K562 (cell line): ENCODE data around the gene ENKUR. TPM values are rescaled to one million over a fixed set of nuclear protein-coding genes. Genes with fewer than 3 reads are reported as not detected.

Experiments used
- ATAC-seq: fragments of 200-7000 bp; cut with Tn5 transposase; 3 replicates; pipeline ENCODE4 v1.9.1; 2020; ENCODE audit warnings: moderate library complexity
- BruUV-seq: library from RNA; stranded (reverse); fragments of 400-500 nt; replicated peaks from 2 replicates; lab custom pipeline; 2021; lab: Mats Ljungman, UMichigan
- CTCF ChIA-PET: fragments of 300-600 bp; formaldehyde crosslinking; extraction: SDS; loops from one replicate; lab custom pipeline; 2021; ENCODE audit warnings: low intra/inter-chr PET ratio; lab: Yijun Ruan, JAX
- POLR2A ChIA-PET: fragments of 300-600, 350-650 bp; sonication (Branson Sonifier 250); formaldehyde crosslinking; extraction: SDS; loops from one replicate; lab custom pipeline; 2021; ENCODE audit warnings: antibody characterized with exemption, inconsistent platforms; lab: Yijun Ruan, JAX
- DNase-seq, 4 experiments: peaks; one replicate each; pipeline versions ENCODE4 v3.0.0 to v3.0.0-alpha.2; 2011 to 2018; ENCODE audit warnings: low spot score in 3 of 4, mixed read lengths in 3 of 4; ENCODE audit errors: extremely low read depth in 1 of 4
- FAIRE-seq: peaks from 2 replicates; lab custom pipeline; 2011; peaks lifted over from hg19 to GRCh38; lab: Jason Lieb, UNC
- H2AFZ ChIP-seq: 2 replicates; pipeline ENCODE4 v1.6.0; 2011; ENCODE audit warnings: low read depth, low read length, control low read depth, inconsistent platforms
- H3K27ac ChIP-seq: fragments of 200-600 bp; 3 replicates; pipeline ENCODE4 v1.8.0; 2011; ENCODE audit warnings: low read depth, mild to moderate bottlenecking, control low read depth, inconsistent platforms, low read length, moderate library complexity, mixed read lengths; ENCODE audit errors: extremely low read depth
- H3K27me3 ChIP-seq, 2 experiments: fragments of 300-600 bp in 1 of 2; 2 replicates in 1 of 2; 3 replicates in 1 of 2; pipeline versions ENCODE4 v1.6.0 to v1.8.0; 2011; ENCODE audit warnings: inconsistent platforms in 2 of 2, low read length in 2 of 2, mild to moderate bottlenecking in 1 of 2, mixed read lengths in 1 of 2, moderate library complexity in 1 of 2; ENCODE audit not compliant: control insufficient read depth in 2 of 2, insufficient read depth in 2 of 2
- H3K36me3 ChIP-seq: fragments of 300-600 bp; 3 replicates; pipeline ENCODE4 v1.8.0; 2011; ENCODE audit warnings: mild to moderate bottlenecking, low read length, inconsistent platforms; ENCODE audit not compliant: control insufficient read depth, insufficient read depth
- H3K4me1 ChIP-seq, 2 experiments: fragments of 200-600 bp in 1 of 2; replicated peaks in 1 of 2; 2 replicates in 1 of 2; 3 replicates in 1 of 2; pipeline versions ENCODE4 v1.5.1 to v1.8.0; 2011; ENCODE audit warnings: inconsistent platforms in 2 of 2, low read length in 2 of 2, mild to moderate bottlenecking in 1 of 2, mixed read lengths in 1 of 2, moderate library complexity in 1 of 2; ENCODE audit not compliant: control insufficient read depth in 2 of 2, insufficient read depth in 2 of 2
- H3K4me2 ChIP-seq: 2 replicates; pipeline ENCODE4 v1.6.1; 2011; ENCODE audit warnings: low read length, control low read depth, inconsistent platforms, mixed read lengths; ENCODE audit not compliant: insufficient read depth
- H3K4me3 ChIP-seq: fragments of 200-600 bp; sonication (generic), shearing (Covaris generic); 2 replicates; pipeline ENCODE4 v1.5.1; 2016; ENCODE audit warnings: control low read depth, inconsistent platforms
- H3K79me2 ChIP-seq: fragments of 200-600 bp; 3 replicates; pipeline ENCODE4 v1.8.0; 2011; ENCODE audit warnings: low read length, inconsistent platforms; ENCODE audit not compliant: control insufficient read depth, insufficient read depth
- H3K9ac ChIP-seq, 2 experiments: 2 replicates each; pipeline versions ENCODE4 v1.6.0 to v1.6.1; 2011; ENCODE audit warnings: low read depth in 2 of 2, low read length in 2 of 2, control low read depth in 1 of 2, inconsistent platforms in 1 of 2, mild to moderate bottlenecking in 1 of 2, mixed read lengths in 1 of 2; ENCODE audit not compliant: insufficient read depth in 1 of 2
- H3K9me1 ChIP-seq: one replicate; pipeline ENCODE4 v1.6.0; 2011; ENCODE audit warnings: inconsistent platforms, mild to moderate bottlenecking, low read length, moderate library complexity; ENCODE audit not compliant: control insufficient read depth, insufficient read depth
- H3K9me3 ChIP-seq: replicated peaks from 2 replicates; pipeline ENCODE4 v1.5.1; 2011; ENCODE audit warnings: low read depth, low read length, inconsistent platforms; ENCODE audit not compliant: control insufficient read depth, insufficient read depth
- H4K20me1 ChIP-seq: replicated peaks from 2 replicates; pipeline ENCODE4 v1.6.1; 2011; ENCODE audit warnings: low read length, inconsistent platforms, mixed read lengths; ENCODE audit not compliant: control insufficient read depth, insufficient read depth
- CHD2 ChIP-seq: IDR thresholded peaks from 2 replicates; pipeline ENCODE4 v1.6.1; 2011; ENCODE audit warnings: low read depth, low read length
- ILK ChIP-seq: fragments of 450-650 bp; IDR thresholded peaks from 2 replicates; pipeline ENCODE4 v1.6.1; 2016; ENCODE audit warnings: missing genetic modification characterization, low read depth, mild to moderate bottlenecking, missing compliant biosample characterization, moderate library complexity, borderline replicate concordance
- MED1 ChIP-seq: sonication (generic); formaldehyde crosslinking; IDR thresholded peaks from 2 replicates; pipeline ENCODE4 v1.8.1; 2023; ENCODE audit warnings: missing genetic modification reagents, borderline replicate concordance
- NELFE ChIP-seq: IDR thresholded peaks from 2 replicates; pipeline ENCODE4 v1.6.1; 2011; ENCODE audit warnings: mild to moderate bottlenecking; ENCODE audit not compliant: insufficient read depth, insufficient read length
- SNRNP70 ChIP-seq: fragments of 200-400 bp; formaldehyde crosslinking; optimal IDR thresholded peaks from 2 replicates; pipeline ENCODE3; 2017; ENCODE audit warnings: low read depth, low read length
- SRF ChIP-seq, 2 experiments: fragments of 250-450, 450-650 bp in 1 of 2; sonication (Bioruptor Pico) in 1 of 2; sonication (generic) in 1 of 2; formaldehyde crosslinking; IDR thresholded peaks; 2 replicates each; pipeline versions ENCODE4 v1.5.0 to v1.5.1; 2020 to 2022; ENCODE audit warnings: mild to moderate bottlenecking in 1 of 2, missing genetic modification reagents in 1 of 2
- SRSF1 ChIP-seq: fragments of 200-400 bp; formaldehyde crosslinking; IDR thresholded peaks from 2 replicates; pipeline ENCODE4 v1.6.1; 2017; ENCODE audit warnings: mild to moderate bottlenecking, low read depth, low read length, moderate library complexity
- ZBTB11 ChIP-seq, 3 experiments: fragments of 200-800 bp in 1 of 3; fragments of 250-450 bp in 1 of 3; fragments of 450-650 bp in 1 of 3; sonication (Bioruptor Pico) in 1 of 3; sonication (Bioruptor generic) in 1 of 3; formaldehyde crosslinking in 1 of 3; IDR thresholded peaks; 2 replicates each; pipeline versions ENCODE4 v1.6.1 to v1.8.0; 2016 to 2022; ENCODE audit warnings: mild to moderate bottlenecking in 2 of 3, missing genetic modification characterization in 2 of 3, missing compliant biosample characterization in 1 of 3, moderate library complexity in 1 of 3
- ZNF511 ChIP-seq: sonication (generic); formaldehyde crosslinking; IDR thresholded peaks from 2 replicates; pipeline ENCODE4 v1.8.0; 2022; ENCODE audit warnings: mild to moderate bottlenecking, missing genetic modification reagents
- WGBS: fragments of 100-300 bp; shearing (Covaris generic); methylation state at CpG from one replicate; pipeline ENCODE4 v1.1.6; 2016; ENCODE audit warnings: low coverage, mixed read lengths; ENCODE audit not compliant: insufficient coverage; ENCODE audit errors: missing lambda C conversion rate; 5-methylcytosine and 5-hydroxymethylcytosine counted together
- in situ Hi-C: fragments of 300-500 bp; cut with MboI; formaldehyde crosslinking; loops from 4 replicates; pipeline ENCODE4 v1.15.0; 2018; ENCODE audit warnings: inconsistent platforms, mixed read lengths
- intact Hi-C: fragments of 100-400 bp; cut with micrococcal nuclease; formaldehyde crosslinking; loops from 2 replicates; pipeline ENCODE4 v1.14.2; 2022
- polyA plus RNA-seq, 8 experiments: library from polyadenylated mRNA; depleted of rRNA in 4 of 8; stranded (reverse) in 5 of 8; unstranded in 3 of 8; fragments of >200 nt; fragmentation: Nextera tagmentation in 2 of 8; fragmentation: Illumina TruSeq in 1 of 8; extraction: Ambion mirVana in 2 of 8; extraction: Trizol in 1 of 8; gene quantifications; 2 replicates each; pipeline versions ENCODE4 v1.2.1 to v1.2.3, GENCODE V29; 2011 to 2014; ENCODE audit warnings: inconsistent platforms in 1 of 8, missing spikeins in 1 of 8
- total RNA-seq, 7 experiments: library from RNA; depleted of rRNA in 6 of 7; stranded (reverse); fragments of >200 nt in 6 of 7; fragmentation: Illumina TruSeq in 2 of 7; extraction: Trizol in 2 of 7; gene quantifications; 2 replicates each; pipeline versions ENCODE4 v1.2.1 to v1.2.3, GENCODE V29; 2011 to 2021; ENCODE audit warnings: low replicate concordance in 1 of 7
- TF ChIP-seq, protein P1 (sequence below): fragments of 450-650 bp; IDR thresholded peaks from 2 replicates; pipeline ENCODE4 v1.6.1; 2017; ENCODE audit warnings: antibody characterized with exemption
- TF ChIP-seq, protein P2 (sequence below), 2 experiments: fragments of 450-650 bp in 1 of 2; sonication (generic) in 1 of 2; formaldehyde crosslinking in 1 of 2; IDR thresholded peaks in 1 of 2; conservative IDR thresholded peaks in 1 of 2; 2 replicates each; pipeline versions ENCODE4 v1.6.1 to v1.8.1; 2016 to 2023; ENCODE audit warnings: mild to moderate bottlenecking in 2 of 2, moderate library complexity in 2 of 2, inconsistent platforms in 1 of 2, missing genetic modification reagents in 1 of 2
- TF ChIP-seq, protein P3 (sequence below): sonication (generic); formaldehyde crosslinking; IDR thresholded peaks from 2 replicates; pipeline ENCODE4 v1.8.1; 2022; ENCODE audit warnings: missing genetic modification reagents

ENKUR gene
- total and polyA plus RNA-seq, 9 of the 15 experiments (the other 6 are each of a cell fraction or from before 2014, with no cell fraction given): 0.06 to 0.46 (median 0.20) TPM

GRCh38 chr10:25018703-25019102, 2.7 kb upstream of the ENKUR start:
- in situ Hi-C loops (no loop called here), intact Hi-C loops (loop anchor here (10.0 kb wide), 1 partner anchor 294 kb away; the partner anchor contains the start of gene ARHGAP21)
- Histone ChIP-seq H3K4me2 (no peak overlapping the region), H3K27ac (no peak overlapping the region), H3K9ac (no peak overlapping the region), H3K9me3 (no peaks in the 10 kb centered on the region), H3K36me3 (no peaks in the 10 kb centered on the region; the same call in 2 of the 3 replicates), H3K27me3 (no peaks in the 10 kb centered on the region), H3K9me1 (no peaks in the 10 kb centered on the region), H3K4me1 (peaks cover 7 to 9% of the 10 kb centered on the region in 2 experiments), H3K79me2 (peaks cover 14% of the 10 kb centered on the region), H4K20me1 (no peaks in the 10 kb centered on the region), H2AFZ (peak overlapping the region; percentile 41; the same call in 1 of the 2 replicates), H3K4me3 (no peak overlapping the region)
- DNase-seq: peak in 1 of 4 experiments; percentile 8
- ChIA-PET CTCF (no interaction called here), POLR2A (no interaction called here)
- no TSS peak for BruUV-seq
- FAIRE-seq: no peak
- WGBS: 52% methylated on average over 3 of the region's 3 CpGs
- no peak for ATAC-seq
- TF ChIP-seq, protein P1, sequence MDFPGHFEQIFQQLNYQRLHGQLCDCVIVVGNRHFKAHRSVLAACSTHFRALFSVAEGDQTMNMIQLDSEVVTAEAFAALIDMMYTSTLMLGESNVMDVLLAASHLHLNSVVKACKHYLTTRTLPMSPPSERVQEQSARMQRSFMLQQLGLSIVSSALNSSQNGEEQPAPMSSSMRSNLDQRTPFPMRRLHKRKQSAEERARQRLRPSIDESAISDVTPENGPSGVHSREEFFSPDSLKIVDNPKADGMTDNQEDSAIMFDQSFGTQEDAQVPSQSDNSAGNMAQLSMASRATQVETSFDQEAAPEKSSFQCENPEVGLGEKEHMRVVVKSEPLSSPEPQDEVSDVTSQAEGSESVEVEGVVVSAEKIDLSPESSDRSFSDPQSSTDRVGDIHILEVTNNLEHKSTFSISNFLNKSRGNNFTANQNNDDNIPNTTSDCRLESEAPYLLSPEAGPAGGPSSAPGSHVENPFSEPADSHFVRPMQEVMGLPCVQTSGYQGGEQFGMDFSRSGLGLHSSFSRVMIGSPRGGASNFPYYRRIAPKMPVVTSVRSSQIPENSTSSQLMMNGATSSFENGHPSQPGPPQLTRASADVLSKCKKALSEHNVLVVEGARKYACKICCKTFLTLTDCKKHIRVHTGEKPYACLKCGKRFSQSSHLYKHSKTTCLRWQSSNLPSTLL: no peak
- TF ChIP-seq ZNF511 (no peak), SRSF1 (no peak), SNRNP70 (no peak), ZBTB11 (CRISPR knock-in tag; IDR thresholded peaks at IDR 0.05) (no peak), MED1 (CRISPR knock-in tag) (no peak), ILK (no peak), SRF (CRISPR knock-in tag; IDR thresholded peaks at IDR 0.05) (no peak), CHD2 (no peak), NELFE (no peak)
- TF ChIP-seq, protein P2, sequence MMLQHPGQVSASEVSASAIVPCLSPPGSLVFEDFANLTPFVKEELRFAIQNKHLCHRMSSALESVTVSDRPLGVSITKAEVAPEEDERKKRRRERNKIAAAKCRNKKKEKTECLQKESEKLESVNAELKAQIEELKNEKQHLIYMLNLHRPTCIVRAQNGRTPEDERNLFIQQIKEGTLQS (IDR thresholded peaks at IDR 0.05): no peak
- TF ChIP-seq, protein P2 (CRISPR knock-in tag; conservative IDR thresholded peaks at IDR 0.05): no peak
- TF ChIP-seq, protein P3, sequence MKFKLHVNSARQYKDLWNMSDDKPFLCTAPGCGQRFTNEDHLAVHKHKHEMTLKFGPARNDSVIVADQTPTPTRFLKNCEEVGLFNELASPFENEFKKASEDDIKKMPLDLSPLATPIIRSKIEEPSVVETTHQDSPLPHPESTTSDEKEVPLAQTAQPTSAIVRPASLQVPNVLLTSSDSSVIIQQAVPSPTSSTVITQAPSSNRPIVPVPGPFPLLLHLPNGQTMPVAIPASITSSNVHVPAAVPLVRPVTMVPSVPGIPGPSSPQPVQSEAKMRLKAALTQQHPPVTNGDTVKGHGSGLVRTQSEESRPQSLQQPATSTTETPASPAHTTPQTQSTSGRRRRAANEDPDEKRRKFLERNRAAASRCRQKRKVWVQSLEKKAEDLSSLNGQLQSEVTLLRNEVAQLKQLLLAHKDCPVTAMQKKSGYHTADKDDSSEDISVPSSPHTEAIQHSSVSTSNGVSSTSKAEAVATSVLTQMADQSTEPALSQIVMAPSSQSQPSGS (CRISPR knock-in tag): no peak
